Tibial nerve (tissue), 4 donors: Measurements from ENCODE around the gene KRTAP1-1. TPM values are rescaled to one million over a fixed set of nuclear protein-coding genes. Genes with fewer than 3 reads are reported as not detected.
"Not testable (repeated sequence)": the region's sequence is repeated elsewhere in the genome, so short reads cannot be mapped to it uniquely, and the experiment has no call there.

Experiments
- DNase-seq, 2 donors: peaks; one replicate each; pipeline ENCODE4 v3.0.0-alpha.2; 2019; ENCODE audit warnings: low spot score in 2 of 2
- H3K27ac ChIP-seq, 4 donors: fragments of 200-600 bp; sonication (generic) in 3 of 4; one replicate each; pipeline ENCODE4 v1.5.1; 2017 to 2019; ENCODE audit warnings: mild to moderate bottlenecking in 1 of 4
- H3K27me3 ChIP-seq, 2 donors: fragments of 200-600 bp; sonication (generic) in 1 of 2; one replicate each; pipeline versions ENCODE4 v1.5.1 to v1.6.0; 2017 to 2019
- H3K36me3 ChIP-seq, 3 donors: fragments of 200-600 bp; sonication (generic); one replicate each; pipeline ENCODE4 v1.5.1; 2018 to 2019
- H3K4me1 ChIP-seq, 4 donors: fragments of 200-600 bp; sonication (generic) in 3 of 4; one replicate each; pipeline ENCODE4 v1.5.1; 2017 to 2019
- H3K4me3 ChIP-seq, 4 donors: fragments of 200-600 bp; sonication (generic) in 3 of 4; one replicate each; pipeline ENCODE4 v1.5.1; 2017 to 2019; ENCODE audit warnings: mild to moderate bottlenecking in 1 of 4, moderate library complexity in 1 of 4
- H3K9me3 ChIP-seq, 4 donors: fragments of 200-600 bp; sonication (generic) in 3 of 4; one replicate each; pipeline ENCODE4 v1.5.1; 2017 to 2019
- CTCF ChIP-seq, 5 experiments: fragments of 200-600 bp in 3 of 5; fragments of 450-650 bp in 2 of 5; sonication (generic) in 3 of 5; IDR thresholded peaks; one replicate each; pipeline ENCODE4 v1.5.1; 2016 to 2019; ENCODE audit warnings: antibody characterized with exemption in 5 of 5, mild to moderate bottlenecking in 3 of 5, moderate library complexity in 2 of 5
- EP300 ChIP-seq, 2 donors: sonication (generic); formaldehyde crosslinking; IDR thresholded peaks; one replicate each; pipeline ENCODE4 v1.6.1; 2017; ENCODE audit warnings: antibody characterized with exemption in 2 of 2, mild to moderate bottlenecking in 1 of 2
- POLR2A ChIP-seq, 2 donors: fragments of 450-650 bp; IDR thresholded peaks; one replicate each; pipeline ENCODE4 v1.6.1; 2017; ENCODE audit warnings: antibody characterized with exemption in 2 of 2, mild to moderate bottlenecking in 2 of 2, moderate library complexity in 2 of 2
- WGBS, 2 donors: methylation state at CpG; one replicate each; pipeline ENCODE4 v1.1.5; 2018; 5-methylcytosine and 5-hydroxymethylcytosine counted together
- total RNA-seq, 4 donors: library from RNA; depleted of rRNA; stranded (reverse); fragments of >200 nt; gene quantifications; one replicate each; pipeline ENCODE4 v1.1.0, GENCODE V29; 2016

Gene KRTAP1-1
- total RNA-seq = not detected

- not testable (repeated sequence) for H3K27ac ChIP-seq, H3K36me3 ChIP-seq, H3K4me3 ChIP-seq, H3K4me1 ChIP-seq, DNase-seq, H3K27me3 ChIP-seq, H3K9me3 ChIP-seq
- 80 to 91% methylated on average over 6 to 13 of the region's 14 CpGs for WGBS, 2 donors
Observed at GRCh38 chr17:41040783-41041571, at the start of gene KRTAP1-1. TSS of gene KRTAP1-1 (minus strand) at chr17:41041450. CDS start at chr17:41041397, 53 bp downstream.

GRCh38 chr17:41088760-41089352, 47.6 kb upstream of the KRTAP1-1 start:
- not testable (repeated sequence) for DNase-seq, H3K27me3 ChIP-seq, H3K36me3 ChIP-seq, H3K4me3 ChIP-seq, H3K4me1 ChIP-seq, H3K27ac ChIP-seq, H3K9me3 ChIP-seq
- WGBS, 2 donors = 60 to 78% methylated on average over 4 of the region's 4 CpGs

GRCh38 chr17:41084100-41084856, 43.0 kb upstream of the KRTAP1-1 start, which contains the start of gene KRTAP4-7:
TSS of gene KRTAP4-7 (plus strand) at chr17:41084150. CDS start at chr17:41084207, 57 bp downstream.
- not testable (repeated sequence) for H3K4me1 ChIP-seq, H3K9me3 ChIP-seq, H3K27ac ChIP-seq, H3K36me3 ChIP-seq, H3K27me3 ChIP-seq, H3K4me3 ChIP-seq, DNase-seq
- 70 to 82% methylated on average over 5 to 9 of the region's 14 CpGs for WGBS, 2 donors

- not testable (repeated sequence) for H3K4me1 ChIP-seq, H3K36me3 ChIP-seq
Observed at GRCh38 chr17:41083427-41083826, 42.2 kb upstream of the KRTAP1-1 start.

GRCh38 chr17:41082626-41083025, 41.4 kb upstream of the KRTAP1-1 start:
- no peak overlapping the region for H3K27ac ChIP-seq
- no peaks in the 10 kb centered on the region for H3K9me3 ChIP-seq
- TF ChIP-seq CTCF (IDR thresholded peaks at IDR 0.05) (no peak), EP300 (IDR thresholded peaks at IDR 0.05) (no peak), POLR2A (IDR thresholded peaks at IDR 0.05) (no peak)
- H3K4me3 ChIP-seq = no peak overlapping the region
- WGBS, 2 donors = 47 to 52% methylated on average over 4 of the region's 4 CpGs
- no peaks in the 10 kb centered on the region for H3K36me3 ChIP-seq
- no peaks in the 10 kb centered on the region for H3K4me1 ChIP-seq
- DNase-seq = no peak
- no peaks in the 10 kb centered on the region for H3K27me3 ChIP-seq

More at GRCh38 chr17:41083427-41083826, 42.2 kb upstream of the KRTAP1-1 start:
- not testable (repeated sequence) for DNase-seq, H3K27me3 ChIP-seq, H3K4me3 ChIP-seq, H3K27ac ChIP-seq, H3K9me3 ChIP-seq
- 72 to 75% methylated on average over 2 of the region's 2 CpGs for WGBS, 2 donors

- no peak overlapping the region for H3K27ac ChIP-seq
- TF ChIP-seq CTCF (IDR thresholded peaks at IDR 0.05) (no peak), POLR2A (IDR thresholded peaks at IDR 0.05) (no peak), EP300 (IDR thresholded peaks at IDR 0.05) (no peak)
Observed at GRCh38 chr17:41076788-41077187, 35.5 kb upstream of the KRTAP1-1 start.

GRCh38 chr17:41073676-41074075, 32.4 kb upstream of the KRTAP1-1 start:
- 88 to 92% methylated on average over 2 of the region's 2 CpGs for WGBS, 2 donors
- TF ChIP-seq POLR2A (IDR thresholded peaks at IDR 0.05) (no peak), EP300 (IDR thresholded peaks at IDR 0.05) (no peak), CTCF (IDR thresholded peaks at IDR 0.05) (no peak)

More at GRCh38 chr17:41076788-41077187, 35.5 kb upstream of the KRTAP1-1 start:
- no peak overlapping the region for H3K4me3 ChIP-seq
- no peaks in the 10 kb centered on the region for H3K4me1 ChIP-seq
- no peaks in the 10 kb centered on the region for H3K9me3 ChIP-seq
- no peak for DNase-seq
- H3K36me3 ChIP-seq = no peaks in the 10 kb centered on the region
- H3K27me3 ChIP-seq = no peaks in the 10 kb centered on the region

More at GRCh38 chr17:41073676-41074075, 32.4 kb upstream of the KRTAP1-1 start:
- no peak for DNase-seq
- Histone ChIP-seq H3K4me3 (no peak overlapping the region), H3K9me3 (no peaks in the 10 kb centered on the region), H3K27ac (no peak overlapping the region), H3K36me3 (no peaks in the 10 kb centered on the region), H3K27me3 (no peaks in the 10 kb centered on the region), H3K4me1 (no peaks in the 10 kb centered on the region)
